GOT3 (cell line): ENCODE results near the gene AFTPH.

Experiments
- DNase-seq: peaks from one replicate; lab custom pipeline; 2025; ENCODE audit warnings: mixed read lengths; lab: John Stamatoyannopoulos, UW

Gene AFTPH

DNA sequence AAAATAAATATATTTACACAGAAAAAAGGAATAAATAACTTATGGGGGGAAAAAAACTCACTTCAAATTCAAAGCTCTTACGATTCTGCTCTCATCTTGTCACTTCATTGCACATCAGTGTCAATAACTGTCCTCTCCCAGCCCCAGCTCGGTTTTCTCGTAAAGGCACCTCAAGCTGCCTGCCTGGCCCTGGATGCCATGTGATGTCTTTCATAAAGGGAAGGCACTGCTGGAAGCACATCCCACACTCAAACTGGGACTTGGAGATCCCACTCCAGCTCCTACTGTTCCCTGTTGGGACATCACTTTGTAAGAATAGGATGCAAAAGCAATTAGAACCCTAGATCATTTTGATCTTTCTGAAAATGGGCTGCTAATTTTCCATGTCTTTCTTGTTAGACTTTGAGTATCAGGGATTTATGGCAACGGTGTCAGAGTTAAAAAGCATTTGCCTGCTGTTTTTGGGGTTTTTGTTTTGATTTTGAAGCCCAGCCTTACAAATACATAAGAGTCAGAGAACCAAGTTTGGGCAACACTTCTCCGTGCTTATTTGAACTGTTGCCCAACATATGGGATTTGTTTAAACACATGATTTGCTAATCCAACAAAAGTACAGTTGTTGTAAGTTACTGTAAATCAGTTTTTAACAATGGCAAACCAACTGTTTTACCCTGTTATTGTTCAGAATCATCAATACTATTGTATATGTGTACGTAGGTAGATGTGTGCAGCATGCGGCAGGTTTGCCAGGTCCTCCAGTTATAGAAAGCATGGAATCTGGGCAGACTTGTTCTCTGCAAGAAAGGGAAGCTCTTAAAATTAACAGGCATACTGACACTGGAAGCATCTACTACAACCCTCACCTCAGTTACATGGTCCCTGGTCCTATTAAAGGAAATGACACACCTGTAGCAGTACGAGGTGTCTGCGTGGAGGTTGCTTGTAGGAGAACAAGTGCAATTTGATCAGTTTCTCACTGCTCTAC lies 109.0 kb downstream of the AFTPH start:
- no peak for DNase-seq

DNA sequence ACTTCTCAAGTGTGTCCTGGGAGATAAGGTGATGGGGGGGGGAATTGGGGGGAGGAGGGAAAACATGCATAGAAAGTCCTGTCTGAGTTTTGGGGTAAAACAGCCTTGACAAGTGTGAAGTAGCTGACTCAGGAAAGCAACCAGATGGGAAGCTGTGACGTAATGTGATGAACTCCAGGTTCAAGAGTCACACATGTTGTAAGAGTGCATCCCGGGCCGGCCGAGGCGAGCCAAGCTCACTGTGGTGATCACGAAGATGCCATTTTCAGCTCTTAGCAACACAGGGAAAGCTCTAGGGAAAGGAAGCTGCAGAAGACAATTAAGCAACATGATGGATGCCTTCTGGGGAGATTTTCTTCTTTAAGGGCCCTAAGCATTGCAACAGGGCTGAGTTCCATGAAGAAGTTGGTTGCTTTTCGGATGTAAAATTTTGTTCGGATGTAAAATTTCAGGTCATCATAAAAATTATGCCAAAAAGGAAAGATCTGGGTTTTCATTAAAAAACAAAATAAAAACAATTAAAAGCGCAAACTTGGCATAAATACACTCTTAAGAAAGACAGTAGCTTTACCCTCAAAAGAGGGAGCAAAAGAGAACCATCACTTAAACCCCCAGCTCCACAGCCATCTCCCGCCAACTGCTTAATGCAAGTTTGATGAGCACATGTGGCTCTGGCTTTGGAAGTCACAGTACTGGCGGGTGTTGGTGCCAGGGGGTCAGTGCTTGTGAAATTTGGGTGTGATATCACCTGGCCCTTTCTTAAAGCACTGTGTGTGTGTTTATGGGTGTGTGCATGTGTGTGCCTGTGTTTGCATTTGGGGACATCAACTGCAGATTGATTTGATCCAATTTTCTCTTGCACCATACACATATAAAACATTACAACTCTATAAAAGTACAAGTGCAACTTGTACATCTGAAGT lies 110.5 kb downstream of the AFTPH start:
- DNase-seq = no peak

DNA sequence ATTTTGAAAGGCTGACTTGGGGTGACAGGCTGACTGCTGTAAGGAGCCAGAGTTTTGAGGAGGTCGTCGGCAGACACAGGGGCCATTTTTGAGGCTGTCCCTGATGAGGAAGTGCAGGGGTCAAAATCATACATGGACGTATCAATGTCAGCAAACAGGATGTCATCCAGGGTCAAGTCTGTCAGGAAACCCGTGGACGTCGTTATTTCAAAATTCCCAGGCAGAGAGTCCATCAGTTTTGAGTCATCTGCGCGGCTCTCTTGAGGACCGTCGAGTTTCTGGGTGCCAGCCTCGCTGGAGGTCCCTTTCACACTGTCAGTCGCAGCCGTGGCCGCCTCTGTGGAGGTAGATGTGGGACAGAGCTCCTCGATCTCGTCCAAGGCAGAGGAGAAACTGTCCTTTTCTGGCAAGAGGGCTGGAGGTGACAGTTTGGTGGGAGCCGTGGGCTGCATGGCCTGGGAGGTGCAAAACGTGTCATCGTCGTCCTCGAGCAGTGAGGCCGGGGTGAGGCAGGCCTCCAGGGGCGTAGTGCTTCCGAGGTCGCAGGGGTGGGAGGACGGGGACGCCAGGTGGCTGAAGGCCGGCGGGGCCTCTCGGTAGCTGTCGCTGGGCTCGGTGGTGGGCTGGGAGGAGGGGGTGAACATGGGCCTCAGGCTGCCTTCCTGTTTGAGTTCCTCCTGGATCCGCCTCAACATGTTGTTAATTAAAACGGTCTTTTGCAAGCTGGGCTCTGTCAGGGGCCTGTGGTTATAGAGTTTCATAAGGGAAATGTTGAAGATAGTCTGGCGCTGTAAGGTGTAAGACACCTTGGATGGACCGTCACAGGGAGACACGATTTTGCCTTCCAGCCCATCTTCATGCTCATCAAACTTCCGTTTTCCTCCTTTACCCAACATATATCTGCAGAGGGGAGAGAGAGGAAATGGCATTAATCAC lies 112.1 kb downstream of the AFTPH start:
- DNase-seq = no peak

DNA sequence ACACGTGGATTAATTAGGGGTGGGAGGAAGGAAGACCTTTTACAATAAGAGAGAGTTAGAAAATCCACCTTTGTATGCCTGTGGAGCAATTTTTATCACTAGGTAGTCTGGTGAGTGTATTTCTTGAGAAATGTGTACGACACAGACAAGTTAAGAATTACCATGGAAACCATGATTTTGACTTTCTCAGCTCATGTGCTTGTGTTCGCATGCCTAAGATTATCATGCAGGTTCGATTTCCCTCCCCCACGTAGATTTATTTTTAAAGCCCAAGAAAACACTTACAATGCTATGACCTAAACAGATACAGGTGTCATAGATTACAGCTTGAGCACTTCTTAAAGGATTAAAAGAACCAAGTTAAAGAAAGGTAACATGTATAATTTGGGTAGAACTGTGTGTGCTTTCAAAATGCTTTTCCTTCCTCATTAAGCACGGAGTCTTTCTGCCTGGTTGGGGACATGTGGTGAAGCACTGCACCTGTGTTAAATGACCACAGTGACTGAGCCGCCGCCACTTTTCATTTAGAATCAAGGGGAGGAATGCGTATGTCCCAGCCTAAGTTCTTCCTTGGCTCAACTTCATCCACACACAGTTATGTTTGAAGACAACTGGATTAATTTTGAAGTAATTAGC lies 113.0 kb downstream of the AFTPH start:
- no peak for DNase-seq

DNA sequence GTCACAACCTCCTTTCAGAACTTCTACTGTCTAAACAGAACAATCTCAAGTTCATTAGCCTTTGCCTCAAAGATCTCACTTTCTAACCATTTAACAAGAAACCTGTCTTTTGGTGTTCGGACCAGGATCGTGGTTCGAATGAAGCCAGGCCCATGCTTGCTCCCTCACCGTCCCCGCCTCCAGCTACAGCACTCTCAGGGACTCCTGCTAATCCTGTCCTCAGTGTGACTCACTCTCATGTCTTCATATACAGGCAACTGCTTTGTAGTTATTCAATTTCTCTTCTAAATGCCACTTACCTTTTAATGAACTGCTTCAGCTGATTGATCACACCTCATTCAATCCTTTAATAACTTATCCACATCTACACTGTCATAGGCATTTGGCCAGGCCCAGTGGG lies 113.8 kb downstream of the AFTPH start:
- DNase-seq = no peak

DNA sequence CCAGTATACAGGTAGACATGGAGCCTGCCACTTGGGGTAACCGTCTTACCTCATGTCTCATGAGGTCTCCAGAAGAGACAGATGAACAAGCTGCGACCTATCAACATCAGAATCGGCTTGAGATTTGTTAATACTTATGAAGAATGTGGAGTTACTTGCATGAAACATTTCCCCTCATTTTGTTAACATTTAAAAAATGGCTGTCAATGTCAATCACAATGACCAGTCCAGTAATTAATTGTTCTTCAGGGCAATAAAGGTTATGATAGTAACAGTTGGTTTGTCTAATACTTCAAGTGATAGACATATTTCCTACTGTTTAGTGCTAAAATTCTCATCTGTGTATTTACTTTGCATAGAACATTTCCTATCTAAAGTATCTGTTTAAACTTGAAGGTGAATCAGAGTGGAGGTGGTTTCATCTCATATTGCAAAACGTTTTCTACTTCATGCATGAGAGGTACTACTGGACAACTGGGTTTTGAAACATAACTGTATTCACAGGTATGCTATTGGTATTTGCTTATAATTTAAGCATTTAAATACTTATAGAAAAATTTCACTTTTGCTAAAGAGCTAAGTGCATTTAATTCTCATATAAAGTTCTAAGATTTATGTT lies 114.5 kb downstream of the AFTPH start:
- DNase-seq = no peak

DNA sequence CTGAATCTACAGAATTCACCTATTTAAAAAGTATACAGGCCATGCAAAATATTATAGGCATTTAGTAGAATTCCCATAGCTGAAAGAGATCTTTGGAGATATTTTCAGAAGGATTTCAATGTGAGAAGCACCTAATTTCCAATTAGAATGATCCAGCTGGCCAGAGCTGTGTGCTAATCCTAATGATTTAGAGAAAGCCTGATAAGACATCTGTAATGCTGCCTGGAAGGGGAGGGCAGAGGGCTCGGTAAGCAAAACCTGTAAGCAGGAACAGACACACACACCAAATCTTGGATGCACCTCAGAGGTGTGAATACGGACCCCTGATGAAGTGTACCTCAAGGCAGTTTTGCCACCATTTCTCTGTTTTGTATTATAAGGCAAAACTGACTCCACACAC lies 115.6 kb downstream of the AFTPH start:
- DNase-seq = no peak

DNA sequence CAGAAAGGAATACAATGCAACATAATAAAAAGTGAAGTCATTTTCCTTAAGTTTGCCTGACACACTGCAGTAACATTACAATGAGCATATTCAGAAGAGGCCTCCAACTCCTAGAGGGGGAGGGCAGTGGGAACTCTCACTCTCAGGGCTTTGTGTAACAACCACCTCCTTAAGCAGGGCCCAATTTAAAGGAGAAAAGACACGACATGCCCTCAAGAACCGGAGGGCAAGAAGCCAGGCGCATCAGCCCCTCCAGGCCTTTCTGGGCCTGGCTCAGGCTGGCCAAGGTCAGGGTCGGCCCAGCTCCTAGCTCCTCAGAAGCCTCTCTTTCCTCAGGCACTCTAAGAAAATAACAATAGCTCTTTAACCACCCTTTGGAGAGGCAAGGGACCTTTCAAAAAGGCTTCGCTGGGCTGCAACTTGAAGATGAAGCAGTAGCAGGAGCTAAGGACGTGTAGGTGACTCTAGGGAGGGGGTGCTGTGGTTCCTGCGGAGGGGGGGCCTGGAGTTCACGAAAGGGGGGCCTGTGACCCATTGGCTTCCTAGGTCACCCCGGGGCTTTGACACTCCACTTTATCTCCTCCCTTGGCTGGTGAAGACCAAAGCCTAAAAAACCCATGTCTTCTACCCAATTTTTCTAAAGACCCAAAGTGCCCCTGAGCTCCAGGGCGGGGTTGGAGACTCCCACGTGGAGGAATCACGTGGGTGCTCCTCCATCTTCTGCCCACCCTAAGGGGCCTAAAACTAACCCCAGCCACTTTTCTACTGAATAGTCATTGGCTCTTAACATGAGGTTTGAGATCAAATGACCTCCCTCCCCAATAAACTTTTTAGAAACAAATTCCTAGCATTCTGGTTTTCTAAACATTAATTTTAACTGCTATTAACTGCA lies 116.3 kb downstream of the AFTPH start:
- DNase-seq = no peak

DNA sequence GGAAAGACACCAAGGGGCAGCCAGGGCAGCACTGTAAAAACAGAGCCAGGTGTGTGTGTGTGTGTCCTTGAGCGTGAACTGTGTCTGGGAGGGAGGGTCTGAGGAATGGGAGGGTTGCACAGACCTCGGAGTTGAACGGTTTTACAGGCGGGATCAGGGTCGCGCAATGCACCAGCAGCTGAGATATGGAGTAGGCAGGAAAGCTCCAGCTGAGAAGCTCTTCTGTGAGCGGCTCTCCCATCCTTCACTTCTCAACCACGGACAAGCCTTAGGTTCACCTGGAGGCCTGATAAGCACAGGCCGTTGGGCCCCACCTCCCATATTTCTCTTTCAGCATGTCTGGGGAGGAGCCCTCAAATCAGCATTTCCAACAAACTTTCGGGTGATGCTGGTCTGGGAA lies 117.5 kb downstream of the AFTPH start:
- no peak for DNase-seq
